ENCODE results near the gene FCMR.
A peak's percentile ranks its signal among the peaks of the same experiment; 100 is the strongest.

FCMR gene

DNA sequence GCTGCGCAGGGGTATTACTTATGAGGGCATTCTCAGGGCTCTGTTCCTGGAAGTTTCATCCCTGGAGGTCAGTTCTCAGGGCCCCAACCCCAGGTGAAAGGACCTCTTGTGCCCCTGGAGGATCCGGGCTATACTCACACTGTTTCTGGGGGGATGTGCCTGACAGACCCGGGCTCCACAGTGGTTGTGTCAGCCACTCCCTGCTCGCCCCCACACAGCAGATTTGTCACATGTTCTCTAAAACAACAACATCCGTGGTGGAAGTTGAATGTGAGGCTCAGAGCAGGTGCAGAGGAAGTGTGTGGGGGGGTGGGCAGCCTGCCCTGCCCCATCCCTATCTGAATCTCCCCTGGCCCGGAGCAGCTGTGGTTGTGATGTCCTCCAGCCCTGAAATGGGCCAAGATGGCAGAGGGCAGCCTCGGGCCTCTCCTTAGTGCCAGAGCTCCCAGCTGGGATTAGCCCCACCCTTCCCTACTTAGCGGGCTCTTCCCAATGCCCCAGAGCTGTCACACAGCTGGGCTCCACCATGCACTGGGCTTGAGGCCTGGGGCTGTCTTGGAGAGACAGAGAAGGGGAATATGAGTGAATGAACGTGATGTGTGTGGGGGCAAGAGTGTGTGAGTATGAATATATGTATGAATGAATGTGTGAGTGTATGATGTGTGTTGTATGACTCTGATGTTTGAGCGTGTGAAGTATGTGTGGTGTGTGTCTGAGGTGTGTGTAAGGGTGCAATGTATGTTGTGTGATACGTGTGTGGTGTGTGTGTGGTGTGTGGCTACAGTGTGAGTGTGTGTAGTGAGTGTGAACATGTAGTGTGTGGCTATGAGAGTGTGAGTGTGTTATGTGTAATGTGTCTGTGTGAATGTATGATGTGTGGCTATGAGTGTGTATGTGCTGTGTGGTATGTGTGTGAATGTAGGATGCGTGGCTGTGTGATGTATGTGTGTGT, 1.5 kb upstream of the FCMR start:
- DNase-seq (ENCODE audit: low read depth, low spot score), result no peak

DNA sequence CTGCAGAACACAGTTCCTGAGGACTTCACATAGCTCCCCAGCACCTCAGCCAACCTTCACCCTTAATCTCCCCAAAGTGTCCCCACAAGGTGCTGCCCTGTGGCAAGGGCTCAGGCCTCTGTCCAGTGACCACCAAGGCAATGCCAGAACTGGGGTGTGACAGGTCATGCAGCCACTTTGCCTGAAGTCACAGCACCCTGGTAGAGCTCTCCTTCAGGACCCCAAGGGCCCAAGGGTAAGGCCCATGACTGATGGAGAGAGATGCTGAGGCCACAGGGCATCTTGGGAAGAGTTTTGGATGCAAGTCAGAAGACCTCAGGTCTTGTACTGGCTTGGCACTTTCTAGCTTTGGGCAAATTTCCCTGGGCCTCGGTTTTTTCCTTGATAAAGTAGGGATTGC, 783 bp upstream of the FCMR start:
- no peak for DNase-seq (ENCODE audit: low read depth, low spot score)

DNA sequence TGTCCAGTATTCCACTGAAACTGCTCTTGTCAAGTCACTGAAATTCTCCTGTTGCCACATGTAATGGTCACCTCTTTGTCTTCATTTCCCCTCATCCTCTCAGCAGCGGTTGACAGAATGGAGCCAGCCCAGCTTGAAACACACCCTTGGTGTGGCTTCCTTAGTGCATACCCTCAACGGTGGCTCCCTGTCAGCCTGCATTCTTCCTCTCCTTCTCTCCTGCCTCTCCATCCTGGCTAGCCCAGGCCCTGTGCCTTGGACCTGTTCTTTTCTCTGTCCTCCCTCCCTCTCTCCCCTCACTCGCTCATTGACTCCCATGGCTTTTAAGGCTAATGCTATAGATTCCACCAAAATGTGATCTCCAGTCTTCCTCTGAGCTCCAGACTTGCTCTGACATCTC, 3.7 kb downstream of the FCMR start:
- no peak for DNase-seq (ENCODE audit: low read depth, low spot score)

DNA sequence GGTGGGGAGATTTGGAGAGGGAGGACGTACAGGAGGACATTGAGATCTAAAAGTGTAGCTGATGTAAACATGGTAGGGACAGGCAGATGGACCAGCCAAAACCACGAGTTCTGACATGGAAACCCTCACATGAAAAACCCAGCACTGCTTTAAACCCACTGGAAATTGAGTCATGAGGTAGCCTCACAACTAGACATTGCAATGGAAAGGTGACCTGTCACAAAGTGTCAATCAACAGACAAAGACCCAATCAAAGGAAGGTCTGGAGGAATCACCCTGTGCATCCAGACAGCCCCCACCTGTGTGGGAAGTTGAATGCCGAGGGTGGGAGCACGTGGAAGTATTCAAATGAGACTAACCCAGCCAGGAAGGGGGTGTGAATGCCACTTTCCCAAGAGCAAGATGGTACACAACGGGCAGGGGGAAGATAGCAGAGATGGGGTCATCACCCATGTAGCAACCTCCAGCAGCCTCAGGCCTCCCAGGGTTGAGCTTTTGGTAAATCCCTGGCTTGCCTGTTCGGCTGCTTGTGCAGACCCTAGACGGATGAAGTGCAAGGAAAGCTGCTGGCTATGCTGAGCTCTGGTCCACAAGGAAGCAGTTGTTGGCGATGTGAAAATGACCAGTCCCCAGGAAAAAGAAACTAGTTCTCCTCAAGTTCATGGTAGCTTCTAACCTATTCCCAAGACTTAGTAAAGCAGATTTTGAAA, 5.6 kb downstream of the FCMR start:
- DNase-seq (ENCODE audit: low read depth, low spot score), result no peak

DNA sequence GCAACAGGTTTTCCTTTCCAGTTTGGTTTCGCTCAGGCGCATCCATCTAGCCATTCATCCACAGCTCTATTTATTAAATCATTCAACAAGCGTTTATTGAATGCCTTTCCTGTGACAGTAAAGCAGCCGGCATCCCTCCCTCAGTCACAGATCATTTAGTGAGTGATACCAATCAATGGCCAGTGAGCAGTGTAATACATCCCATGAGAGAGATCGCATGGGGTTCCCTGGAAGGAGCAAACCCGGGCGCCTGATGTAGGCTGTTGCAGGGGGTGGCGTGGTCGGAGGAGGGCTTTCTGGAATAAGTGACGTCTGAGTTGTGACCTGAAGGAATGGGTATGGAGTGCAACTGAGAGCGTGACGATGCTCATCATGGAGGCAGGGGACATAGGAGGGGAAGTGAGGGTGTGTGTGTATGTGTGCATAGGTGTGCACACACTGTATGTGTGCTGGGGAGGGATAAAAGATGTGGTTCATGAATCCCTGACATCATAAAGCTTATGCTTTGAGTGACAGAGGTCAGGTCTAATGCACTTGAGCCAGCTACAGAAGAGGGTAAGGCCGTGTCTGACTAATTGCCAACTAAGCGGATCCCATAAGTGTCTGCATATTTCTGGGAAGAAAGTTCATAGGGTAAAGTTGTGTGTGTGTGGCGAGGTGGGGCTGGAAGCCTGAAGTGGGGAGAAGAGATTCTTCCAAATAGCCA, 6.6 kb downstream of the FCMR start:
- DNase-seq (ENCODE audit: low read depth, low spot score), result no peak

DNA sequence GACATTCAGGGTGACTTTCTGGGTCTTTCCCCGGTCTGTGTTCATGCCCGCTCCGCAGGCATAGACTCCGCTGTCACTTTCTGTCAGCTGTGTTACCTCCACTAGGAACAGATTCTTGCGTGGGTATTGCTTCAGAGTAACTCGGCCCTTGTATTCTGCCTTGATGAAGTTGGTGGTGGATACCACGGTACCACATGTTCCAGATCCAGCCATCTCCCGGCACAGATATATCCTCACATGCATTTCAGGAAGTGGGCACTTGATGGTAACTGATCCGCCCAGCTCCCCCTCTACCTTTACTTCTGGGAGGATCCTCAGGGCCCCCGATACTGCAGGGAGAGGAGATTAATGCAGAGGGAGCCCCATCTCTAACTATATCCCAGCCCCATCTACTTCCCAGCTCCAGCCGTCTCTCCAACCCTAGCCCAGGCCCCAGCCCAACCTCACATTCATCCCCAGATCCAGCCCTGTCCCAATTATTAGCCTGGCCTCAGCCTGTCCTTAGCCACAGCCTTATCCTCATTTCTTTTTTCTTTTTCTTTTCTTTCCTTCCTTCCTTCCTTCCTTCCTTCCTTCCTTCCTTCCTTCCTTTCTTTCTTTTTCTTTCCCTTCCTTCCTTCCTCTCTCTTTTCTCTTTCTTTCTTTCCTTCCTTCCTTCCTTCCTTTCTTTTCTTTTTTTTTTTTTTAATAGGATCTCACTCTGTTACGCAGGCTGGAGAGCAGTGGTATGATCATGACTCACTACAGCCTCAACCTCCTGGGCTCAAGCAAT, 7.8 kb downstream of the FCMR start:
- no peak for DNase-seq (ENCODE audit: low read depth, low spot score)

DNA sequence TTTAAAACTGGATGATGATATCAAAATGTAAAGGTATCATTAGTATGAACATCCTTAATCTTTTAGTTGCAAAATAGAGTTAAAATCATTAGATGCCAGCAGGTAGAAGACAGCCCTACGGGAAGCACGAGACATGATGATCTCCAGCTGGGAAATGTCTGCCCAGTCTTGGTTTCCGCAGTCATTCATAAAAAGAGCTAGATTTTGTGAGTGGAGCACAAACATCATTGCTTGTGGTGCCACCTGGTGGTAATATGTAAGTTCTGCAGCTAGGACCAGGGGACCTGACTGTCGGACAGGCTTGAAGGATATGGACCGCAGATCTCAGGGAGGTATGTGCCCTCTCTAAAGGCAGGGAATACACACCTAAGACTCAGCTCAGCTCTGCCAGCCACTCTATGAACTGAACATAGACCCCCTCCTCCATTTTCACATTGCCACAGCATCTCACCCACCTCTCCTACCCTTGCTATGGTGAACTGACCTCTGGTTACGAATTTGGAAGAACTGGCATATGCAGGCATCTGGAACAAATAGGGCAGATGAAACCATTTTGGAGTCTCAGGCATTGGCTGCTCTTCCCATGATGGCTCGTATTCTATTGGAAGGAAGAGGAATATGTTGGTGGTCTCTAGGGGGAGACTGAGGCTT, 9.2 kb downstream of the FCMR start:
- peak; percentile 46 for DNase-seq (ENCODE audit: low read depth, low spot score)

DNA sequence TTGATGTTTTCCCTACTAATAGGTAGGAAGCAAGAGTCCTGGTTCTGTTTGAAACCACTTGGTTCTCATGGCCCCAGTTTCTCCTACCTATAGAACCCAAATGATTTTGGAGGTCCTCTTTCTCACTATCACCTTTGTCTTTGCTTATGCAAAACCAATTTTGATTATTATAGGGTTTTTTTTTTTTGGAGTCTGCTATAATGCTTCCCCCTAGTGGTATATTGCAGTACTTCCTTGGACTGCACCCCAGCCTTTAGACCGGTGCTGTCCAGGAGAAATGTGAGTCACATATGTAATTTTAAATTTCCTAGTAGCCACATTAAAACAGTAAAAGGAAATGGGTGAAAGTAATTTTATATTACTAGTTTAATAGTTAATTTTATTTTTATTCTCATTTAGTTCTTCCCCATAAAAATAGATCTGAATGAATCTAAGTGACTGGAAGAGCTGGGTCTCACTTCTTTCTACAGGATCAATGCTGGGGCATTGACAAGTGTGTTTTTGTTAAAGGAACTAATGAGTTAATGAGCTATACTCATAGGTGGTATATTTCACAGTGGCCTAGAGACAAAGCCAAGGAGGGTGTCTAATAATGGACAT, 10.6 kb downstream of the FCMR start:
- DNase-seq (ENCODE audit: low read depth, low spot score), result no peak

DNA sequence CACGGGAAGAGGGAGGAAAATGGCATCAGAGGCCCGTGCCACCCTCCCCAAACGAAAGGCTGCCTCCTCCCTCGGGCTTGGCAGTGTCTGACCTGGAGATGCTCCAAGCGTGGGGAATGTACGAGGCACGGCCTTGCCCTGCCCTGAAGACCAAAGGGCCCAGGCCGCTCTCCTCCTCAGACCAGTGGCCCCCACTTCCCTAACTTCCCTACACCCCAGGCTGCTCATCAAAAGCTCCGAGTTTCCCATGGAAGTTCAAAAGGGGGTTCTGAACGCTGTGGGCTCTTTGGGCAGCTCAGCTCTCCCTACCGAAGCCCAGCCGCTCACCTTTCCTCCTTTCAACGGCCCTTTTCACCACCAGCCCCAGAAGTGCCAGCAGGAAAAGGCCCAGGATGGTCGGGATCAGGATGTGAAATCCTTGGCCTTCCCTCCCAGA, 11.8 kb downstream of the FCMR start:
- no peak for DNase-seq (ENCODE audit: low read depth, low spot score)

DNA sequence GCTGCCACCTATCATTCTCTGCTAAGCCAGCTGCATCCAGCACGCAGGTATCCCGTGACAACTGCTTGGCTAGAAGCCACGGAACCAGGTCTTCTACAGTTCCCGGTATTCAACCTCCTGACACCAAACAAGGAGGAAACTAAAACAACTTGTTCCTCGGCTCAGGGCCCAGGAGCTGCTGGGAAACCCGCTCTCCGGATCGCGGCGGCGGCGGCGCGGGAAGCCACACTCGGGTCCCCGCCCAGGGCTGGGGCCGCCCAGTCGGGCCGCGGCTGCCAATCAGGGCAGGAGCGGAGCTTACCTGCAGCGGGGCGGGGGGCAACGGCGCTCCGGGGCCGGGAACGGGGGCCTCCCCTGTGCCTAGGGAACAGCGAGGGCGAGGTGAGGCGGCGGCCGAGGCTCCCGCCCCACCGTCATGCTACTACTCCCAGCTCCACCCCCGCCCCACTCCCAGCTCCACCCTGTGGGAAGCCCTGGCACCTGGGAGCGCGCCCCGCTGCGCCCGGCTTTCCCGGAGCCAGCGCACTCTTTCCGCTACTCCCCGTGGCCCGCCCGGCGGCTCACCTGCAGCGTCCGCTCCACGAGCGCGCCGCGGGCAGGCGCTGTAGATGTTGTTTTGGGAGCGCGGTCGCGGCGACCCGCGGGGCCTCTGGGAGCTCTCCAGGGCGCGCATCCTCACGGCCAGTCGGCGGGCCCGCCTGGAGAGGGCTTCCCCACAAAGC, 12.4 kb downstream of the FCMR start:
- no peak for DNase-seq (ENCODE audit: low read depth, low spot score)

DNA sequence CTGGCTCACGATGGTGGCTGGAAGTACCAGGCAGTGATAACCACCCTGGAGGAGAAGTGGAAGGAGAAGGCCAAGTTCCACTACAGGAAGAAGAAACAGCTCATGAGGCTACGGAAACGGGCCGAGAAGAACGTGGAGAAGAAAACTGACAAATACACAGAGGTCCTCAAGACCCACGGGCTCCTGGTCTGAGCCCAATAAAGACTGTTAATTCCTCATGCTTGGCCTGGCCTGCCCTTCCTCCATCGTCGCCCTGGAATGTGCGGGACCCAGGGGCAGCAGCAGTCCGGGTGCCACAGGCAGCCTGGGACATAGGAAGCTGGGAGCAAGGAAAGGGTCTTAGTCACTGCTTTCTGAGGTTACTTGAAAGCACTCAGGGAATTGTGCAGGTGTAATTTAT, 13.7 kb downstream of the FCMR start:
- DNase-seq (ENCODE audit: low read depth, low spot score), result no peak

DNA sequence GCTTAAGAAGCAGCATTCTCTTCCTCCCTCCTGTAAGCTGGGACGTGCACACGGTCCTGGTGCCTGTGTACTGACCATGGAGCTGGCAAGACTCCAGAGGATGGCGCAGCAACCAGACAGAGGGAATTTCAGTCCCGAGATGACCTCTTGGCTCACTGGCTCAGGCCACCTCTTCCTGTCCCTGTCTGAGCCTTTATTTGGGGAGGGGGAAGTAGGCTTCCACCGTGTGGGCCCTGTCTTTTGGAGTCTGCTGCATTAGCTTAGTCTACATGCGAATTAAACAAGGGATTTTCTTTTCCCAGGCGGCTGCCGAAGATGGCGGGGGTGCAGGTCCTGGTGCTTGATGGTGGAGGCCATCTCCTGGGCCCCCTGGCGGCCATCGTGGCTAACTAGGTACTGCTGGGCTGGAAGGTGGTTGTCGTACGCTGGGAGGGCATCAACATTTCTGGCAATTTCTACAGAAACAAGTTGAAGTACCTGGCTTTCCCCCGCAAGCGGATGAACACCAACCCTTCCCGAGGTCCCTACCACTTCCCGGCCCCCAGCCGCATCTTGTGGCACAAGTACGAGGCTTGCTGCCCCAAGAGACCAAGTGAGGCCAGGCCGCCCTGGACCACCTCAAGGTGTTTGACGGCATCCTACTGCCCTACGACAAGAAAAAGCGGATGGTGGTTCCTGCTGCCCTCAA, 14.3 kb downstream of the FCMR start:
- DNase-seq (ENCODE audit: low read depth, low spot score), result no peak

DNA sequence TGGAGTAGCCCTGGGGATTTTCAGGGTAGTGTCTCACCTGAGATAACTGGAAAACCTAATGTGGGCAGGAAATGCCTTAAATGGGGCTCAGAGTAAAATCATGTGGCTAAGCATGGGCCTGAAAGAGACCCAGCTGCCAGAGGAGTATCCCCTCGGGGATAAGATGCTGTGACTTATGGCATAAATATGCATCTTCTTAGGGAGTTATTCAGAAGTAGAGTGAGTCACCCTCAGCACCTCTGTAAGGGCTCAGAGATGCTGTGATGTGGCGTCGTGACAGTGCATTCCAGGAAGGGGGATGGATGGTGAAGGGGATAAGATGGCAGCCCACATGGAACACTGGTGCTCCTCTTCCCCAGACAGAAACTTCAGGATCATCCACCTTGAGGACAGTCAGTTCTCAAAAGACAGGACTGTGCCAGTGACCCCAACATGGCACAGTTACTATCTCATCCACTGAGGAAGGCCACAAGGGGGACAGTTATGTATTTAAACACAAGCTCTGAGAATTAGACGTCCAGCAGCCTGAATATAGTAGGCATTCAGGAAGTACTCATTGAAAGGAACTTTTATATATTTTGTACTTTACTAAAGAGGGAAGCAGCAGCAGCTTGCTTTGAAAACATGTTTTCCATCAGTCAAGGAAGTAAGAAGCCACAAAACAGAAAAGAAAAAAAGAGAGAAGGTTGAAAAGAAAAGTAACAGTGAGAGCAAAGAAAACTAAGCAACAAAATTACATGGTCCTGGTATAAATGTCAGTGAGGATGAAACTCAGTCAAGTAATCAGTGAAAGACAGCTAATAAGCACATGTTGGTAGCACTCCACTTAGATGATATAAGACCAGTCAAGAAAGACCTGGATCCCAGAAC, 16.2 kb downstream of the FCMR start:
- DNase-seq (ENCODE audit: low read depth, low spot score), result no peak

DNA sequence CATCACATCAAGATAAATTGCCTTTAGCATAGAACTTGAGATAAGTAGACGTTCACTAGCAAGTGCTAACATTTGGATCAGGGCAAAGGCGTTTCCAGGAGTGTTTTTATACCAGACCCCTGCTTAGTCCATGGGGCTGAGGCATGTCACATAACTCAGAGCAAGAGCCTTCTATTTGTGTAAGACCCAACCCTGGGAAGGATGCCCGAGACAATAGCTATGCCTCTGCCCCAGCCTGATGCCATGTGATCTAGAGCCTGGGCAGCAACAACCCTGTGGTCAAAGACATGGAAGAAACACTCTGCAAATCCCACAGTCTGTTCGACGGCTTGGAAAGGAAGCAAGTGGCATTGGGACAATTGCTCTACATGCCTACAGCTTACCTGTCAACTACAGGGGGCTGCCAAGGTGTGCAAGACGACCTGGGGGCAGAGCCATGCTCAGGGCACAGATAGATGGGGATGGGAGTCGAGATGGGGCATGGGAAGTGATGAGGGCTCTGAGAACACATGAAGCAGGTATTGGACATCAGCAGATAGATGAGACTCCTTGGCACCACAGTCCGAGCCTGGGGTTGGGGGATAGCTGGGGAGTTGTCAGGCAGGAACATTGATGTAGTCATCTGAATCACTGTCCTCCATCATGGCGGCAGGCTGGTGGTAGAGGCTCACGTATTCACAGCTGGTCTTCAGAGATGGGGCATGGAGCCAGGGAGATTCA, 17.2 kb downstream of the FCMR start:
- DNase-seq (ENCODE audit: low read depth, low spot score), result no peak

DNA sequence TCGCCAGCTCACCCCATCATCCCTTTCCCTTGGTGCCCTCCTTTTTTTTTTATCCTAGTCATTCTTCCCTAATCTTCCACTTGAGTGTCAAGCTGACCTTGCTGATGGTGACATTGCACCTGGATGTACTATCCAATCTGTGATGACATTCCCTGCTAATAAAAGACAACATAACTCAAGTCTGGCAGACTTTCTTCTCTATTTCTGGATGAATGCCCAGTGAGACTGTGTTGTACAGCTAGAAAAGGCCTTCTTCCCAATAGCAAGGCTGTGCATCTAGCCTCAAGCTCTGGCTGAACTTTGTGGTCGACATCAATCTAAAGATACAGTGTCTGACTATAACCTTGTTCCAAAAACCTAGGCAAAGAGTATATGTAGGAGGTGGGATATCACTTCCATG, 18.1 kb downstream of the FCMR start:
- DNase-seq (ENCODE audit: low read depth, low spot score), result no peak

DNA sequence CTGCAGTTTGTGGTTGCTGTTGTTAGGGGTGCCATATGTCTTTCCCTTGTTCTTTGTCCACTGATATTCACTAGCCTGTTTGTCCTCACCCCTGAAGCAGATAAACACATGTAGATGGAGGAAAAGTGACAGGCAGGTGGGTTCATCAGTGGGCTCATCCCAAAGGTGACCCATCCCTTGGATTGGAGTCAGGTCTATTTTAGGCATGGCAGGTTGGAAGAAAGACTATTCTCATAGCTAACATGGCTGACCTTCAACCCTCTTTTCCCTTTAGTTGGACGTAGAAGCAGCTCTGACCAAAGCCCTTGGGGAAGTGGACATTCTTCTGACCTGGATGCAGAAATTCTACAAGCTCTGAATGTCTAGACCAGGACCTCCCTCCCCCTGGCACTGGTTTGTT, 19.0 kb downstream of the FCMR start:
- no peak for DNase-seq (ENCODE audit: low read depth, low spot score)

DNA sequence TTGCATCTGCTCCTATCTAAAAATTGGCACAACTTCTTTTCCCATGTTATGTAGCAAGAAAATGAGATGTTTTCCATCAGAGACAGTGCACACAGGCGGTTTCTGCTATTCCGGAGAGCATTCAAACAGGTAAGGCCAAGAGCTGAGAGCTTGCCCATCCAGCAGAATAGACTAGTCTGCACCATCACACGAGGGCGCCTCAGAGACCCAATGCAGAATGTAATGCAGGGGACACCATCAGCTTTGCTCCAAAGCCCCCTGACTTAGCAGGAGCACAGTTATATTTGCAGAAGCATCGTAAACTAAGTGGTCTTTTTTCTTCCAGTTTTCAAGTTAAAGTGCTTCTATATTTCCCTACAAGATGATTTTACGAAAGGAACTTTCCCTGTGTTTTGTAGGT, 19.8 kb downstream of the FCMR start:
- DNase-seq (ENCODE audit: low read depth, low spot score), result no peak

DNA sequence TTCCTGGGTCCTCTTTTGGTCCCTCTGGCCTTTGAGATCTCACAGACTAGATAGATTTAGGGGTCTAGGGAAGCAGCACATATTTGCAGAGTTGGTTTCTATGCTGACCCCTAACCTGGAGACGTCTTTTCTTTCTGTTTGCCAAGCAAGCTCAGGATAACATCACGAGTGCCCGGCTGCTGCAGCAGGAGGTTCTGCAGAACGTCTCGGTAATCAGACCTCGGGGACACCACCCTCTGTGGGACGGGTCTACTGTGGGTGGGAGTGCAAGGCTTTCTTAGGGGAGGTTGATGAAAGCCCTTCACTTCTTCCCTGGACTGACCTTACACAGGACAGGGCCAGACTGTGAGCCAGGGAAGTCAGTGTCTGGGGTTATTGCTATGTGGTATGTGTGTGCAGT, 21.6 kb downstream of the FCMR start:
- no peak for DNase-seq (ENCODE audit: low read depth, low spot score)
